CD4-positive, alpha-beta T cell treated with Interleukin-1 beta for 1 hour (primary cell): Measurements from ENCODE around the gene SYT2.
"Not testable (repeated sequence)": the region's sequence is repeated elsewhere in the genome, so short reads cannot be mapped to it uniquely, and the experiment has no call there.

ENCODE experiments used
- DNase-seq, 2 donors: peaks; one replicate each; pipeline ENCODE4 v3.0.0-alpha.2; 2020 to 2022

SYT2 gene

GRCh38 chr1:202638701-202639305 lies 71.5 kb downstream of the SYT2 start:
- DNase-seq = not testable (repeated sequence)

GRCh38 chr1:202638019-202638700 lies 72.1 kb downstream of the SYT2 start:
- no peak for DNase-seq

- DNase-seq = not testable (repeated sequence)
Measured at GRCh38 chr1:202637321-202638018, 72.8 kb downstream of the SYT2 start.

- not testable (repeated sequence) for DNase-seq
Measured at GRCh38 chr1:202636171-202636570, 74.1 kb downstream of the SYT2 start.

GRCh38 chr1:202632241-202632640 lies 78.0 kb downstream of the SYT2 start:
- DNase-seq = no peak

- no peak for DNase-seq
Measured at GRCh38 chr1:202631076-202631923, 79.0 kb downstream of the SYT2 start.

- DNase-seq = no peak
Measured at GRCh38 chr1:202630541-202630940, 79.7 kb downstream of the SYT2 start.

GRCh38 chr1:202630096-202630495 lies 80.2 kb downstream of the SYT2 start:
- DNase-seq = not testable (repeated sequence)

GRCh38 chr1:202629257-202629811 lies 80.9 kb downstream of the SYT2 start:
- DNase-seq = peak; percentile 30 to 67

- DNase-seq = no peak
Measured at GRCh38 chr1:202628646-202629215, 81.5 kb downstream of the SYT2 start.

GRCh38 chr1:202627841-202628565 lies 82.3 kb downstream of the SYT2 start:
- no peak for DNase-seq

GRCh38 chr1:202627036-202627435 lies 83.2 kb downstream of the SYT2 start:
- peak in 1 of 2 donors; percentile 20 for DNase-seq

GRCh38 chr1:202625416-202626360 lies 84.6 kb downstream of the SYT2 start:
- DNase-seq = peak; percentile 54 to 68

GRCh38 chr1:202624781-202625108 lies 85.5 kb downstream of the SYT2 start:
- DNase-seq = no peak

GRCh38 chr1:202624088-202624780 lies 86.0 kb downstream of the SYT2 start:
- DNase-seq = no peak

GRCh38 chr1:202623476-202623875 lies 86.8 kb downstream of the SYT2 start:
- DNase-seq = not testable (repeated sequence)

GRCh38 chr1:202623075-202623474 lies 87.2 kb downstream of the SYT2 start:
- no peak for DNase-seq

GRCh38 chr1:202622388-202622787 lies 87.9 kb downstream of the SYT2 start:
- no peak for DNase-seq

GRCh38 chr1:202621446-202621845 lies 88.8 kb downstream of the SYT2 start:
- DNase-seq = no peak

- DNase-seq = not testable (repeated sequence)
Measured at GRCh38 chr1:202620036-202620435, 90.2 kb downstream of the SYT2 start.
